Stomach smooth muscle (tissue), 2 donors: ENCODE measurements around the gene NPFF.
A peak's percentile ranks its signal among the peaks of the same experiment; 100 is the strongest.

ENCODE experiments used
- H3K27ac ChIP-seq: one replicate; pipeline ENCODE4 v1.7.0; 2013; ENCODE audit warnings: mild to moderate bottlenecking, low read length, inconsistent platforms
- H3K27me3 ChIP-seq, 2 donors: one replicate each; pipeline ENCODE4 v1.7.0; 2013; ENCODE audit warnings: low read length in 2 of 2; ENCODE audit not compliant: insufficient read depth in 2 of 2, control insufficient read depth in 1 of 2
- H3K36me3 ChIP-seq, 2 donors: one replicate each; pipeline ENCODE4 v1.7.0; 2013; ENCODE audit warnings: low read length in 2 of 2; ENCODE audit not compliant: control insufficient read depth in 2 of 2, insufficient read depth in 2 of 2
- H3K4me1 ChIP-seq: one replicate; pipeline ENCODE4 v1.7.0; 2013; ENCODE audit warnings: low read length; ENCODE audit not compliant: control insufficient read depth, insufficient read depth
- H3K4me3 ChIP-seq, 2 donors: one replicate each; pipeline ENCODE4 v1.7.0; 2013; ENCODE audit warnings: low read length in 2 of 2
- H3K9ac ChIP-seq, 2 donors: one replicate each; pipeline ENCODE4 v1.7.0; 2013; ENCODE audit warnings: low read length in 2 of 2, mild to moderate bottlenecking in 1 of 2
- H3K9me3 ChIP-seq, 2 donors: one replicate each; pipeline ENCODE4 v1.7.0; 2013; ENCODE audit warnings: low read length in 2 of 2; ENCODE audit not compliant: control insufficient read depth in 2 of 2
- donor health status: healthy.
- donor health status: Pancreatic carcinoma.

NPFF gene

DNA sequence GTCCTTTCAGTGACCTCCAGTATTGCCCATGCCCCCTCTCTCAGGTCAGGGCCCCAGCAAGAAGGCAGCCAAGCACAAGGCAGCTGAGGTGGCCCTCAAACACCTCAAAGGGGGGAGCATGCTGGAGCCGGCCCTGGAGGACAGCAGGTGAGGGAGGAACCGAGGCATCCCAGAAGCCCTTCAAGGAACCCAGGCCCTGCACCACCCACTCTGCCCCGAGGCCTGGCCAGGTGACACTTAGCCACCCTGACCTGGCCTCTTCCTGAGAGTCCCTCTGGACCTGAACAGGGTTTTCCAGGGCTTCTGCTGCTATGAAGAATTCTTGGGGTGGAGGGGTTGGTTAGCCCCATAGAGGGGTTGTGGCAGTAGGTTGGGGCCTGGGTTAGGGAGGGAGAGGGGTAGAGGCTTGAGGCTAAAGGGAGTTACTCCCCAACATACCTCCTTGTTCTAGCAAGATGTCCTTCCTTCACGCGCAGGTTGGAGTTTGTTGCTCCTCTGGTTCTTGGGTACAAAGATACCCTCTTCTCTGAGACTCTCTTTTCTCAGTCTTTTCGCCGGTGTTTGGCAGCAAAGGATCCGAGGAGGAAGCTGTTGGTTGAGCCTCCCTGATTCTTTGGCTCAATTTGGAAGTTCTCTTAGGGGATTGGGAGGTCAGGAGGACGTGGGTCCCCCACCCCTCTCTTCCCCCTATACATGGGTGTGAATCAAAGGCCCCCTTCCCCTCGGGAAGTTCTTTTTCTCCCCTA is 4.1 kb downstream of the NPFF start:
- H3K36me3 ChIP-seq, result peaks cover 14 to 23% of the 10 kb centered on the region in 2 donors
- peak overlapping the region in 1 of 2 donors; percentile 6 for H3K9ac ChIP-seq
- no peaks in the 10 kb centered on the region for H3K9me3 ChIP-seq
- peaks cover 36% of the 10 kb centered on the region for H3K4me1 ChIP-seq
- H3K27me3 ChIP-seq, result no peaks in the 10 kb centered on the region
- H3K4me3 ChIP-seq, result no peak overlapping the region
- H3K27ac ChIP-seq, result no peak overlapping the region

GRCh38 chr12:53502331-53502730 is 5.0 kb downstream of the NPFF start:
- Histone ChIP-seq H3K27me3 (no peaks in the 10 kb centered on the region), H3K9ac (peak overlapping the region in 1 of 2 donors; percentile 29), H3K4me3 (peak overlapping the region in 1 of 2 donors; percentile 90), H3K9me3 (no peaks in the 10 kb centered on the region), H3K4me1 (peaks cover 36% of the 10 kb centered on the region), H3K27ac (peak overlapping the region; percentile 99), H3K36me3 (peaks cover 14 to 25% of the 10 kb centered on the region in 2 donors)

DNA sequence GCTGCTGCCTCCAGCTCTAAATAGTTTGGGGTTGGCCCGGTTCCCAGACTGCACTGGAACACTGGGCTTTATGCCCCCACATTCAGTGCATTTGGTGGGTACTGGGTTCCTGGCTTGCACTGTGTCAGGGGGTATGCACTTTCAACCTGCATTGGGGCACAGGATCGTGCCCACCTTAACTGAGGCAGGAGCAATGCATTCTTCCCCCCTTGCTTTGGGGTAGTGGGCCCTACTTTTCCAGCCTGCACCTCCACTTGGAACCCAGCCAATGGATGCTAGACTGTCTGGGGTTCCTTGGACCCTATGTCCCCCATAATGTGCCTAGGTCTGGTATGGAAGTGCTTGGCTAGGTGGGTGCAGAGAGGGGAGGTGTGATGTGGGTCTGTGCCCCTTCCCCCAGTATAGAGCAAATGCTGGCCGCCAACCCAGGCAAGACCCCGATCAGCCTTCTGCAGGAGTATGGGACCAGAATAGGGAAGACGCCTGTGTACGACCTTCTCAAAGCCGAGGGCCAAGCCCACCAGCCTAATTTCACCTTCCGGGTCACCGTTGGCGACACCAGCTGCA is 5.6 kb downstream of the NPFF start:
- peak overlapping the region; percentile 51 to 88 for H3K9ac ChIP-seq
- no peaks in the 10 kb centered on the region for H3K27me3 ChIP-seq
- H3K9me3 ChIP-seq, result no peaks in the 10 kb centered on the region
- peak overlapping the region; percentile 99 for H3K27ac ChIP-seq
- peaks cover 36% of the 10 kb centered on the region for H3K4me1 ChIP-seq
- H3K4me3 ChIP-seq, result peak overlapping the region; percentile 65 to 90
- H3K36me3 ChIP-seq, result peaks cover 14 to 21% of the 10 kb centered on the region in 2 donors

- Histone ChIP-seq H3K4me1 (peaks cover 36% of the 10 kb centered on the region), H3K36me3 (peaks cover 9 to 15% of the 10 kb centered on the region in 2 donors), H3K27ac (peak within 1 kb of the TSS; percentile 99), H3K4me3 (peak within 1 kb of the TSS; percentile 65 to 90), H3K9ac (peak within 1 kb of the TSS; percentile 88 to 98), H3K9me3 (no peaks in the 10 kb centered on the region), H3K27me3 (no peaks in the 10 kb centered on the region)
Observed at GRCh38 chr12:53500776-53501614, 6.3 kb downstream of the NPFF start, which contains the start of gene TARBP2. TSS of gene TARBP2 (plus strand) at chr12:53501283. CDS start at chr12:53501409, 126 bp downstream.

GRCh38 chr12:53500142-53500775 is 7.0 kb downstream of the NPFF start:
- no peaks in the 10 kb centered on the region for H3K9me3 ChIP-seq
- H3K27me3 ChIP-seq, result no peaks in the 10 kb centered on the region
- peak overlapping the region; percentile 50 to 90 for H3K4me3 ChIP-seq
- peak overlapping the region; percentile 68 to 98 for H3K9ac ChIP-seq
- peaks cover 40% of the 10 kb centered on the region for H3K4me1 ChIP-seq
- H3K27ac ChIP-seq, result peak overlapping the region; percentile 99
- H3K36me3 ChIP-seq, result peaks cover 7 to 9% of the 10 kb centered on the region in 2 donors

- Histone ChIP-seq H3K36me3 (peaks cover 4 to 6% of the 10 kb centered on the region in 2 donors), H3K9me3 (no peaks in the 10 kb centered on the region), H3K27ac (peak within 1 kb of the TSS; percentile 99), H3K4me1 (peaks cover 37% of the 10 kb centered on the region), H3K27me3 (no peaks in the 10 kb centered on the region), H3K9ac (peak within 1 kb of the TSS; percentile 68 to 98), H3K4me3 (peak within 1 kb of the TSS; percentile 64 to 90)
Observed at GRCh38 chr12:53499266-53500141, 7.8 kb downstream of the NPFF start, which contains the start of gene MAP3K12. TSS of gene MAP3K12 (minus strand) at chr12:53499458. CDS start at chr12:53487391, 12,067 bp downstream.

DNA sequence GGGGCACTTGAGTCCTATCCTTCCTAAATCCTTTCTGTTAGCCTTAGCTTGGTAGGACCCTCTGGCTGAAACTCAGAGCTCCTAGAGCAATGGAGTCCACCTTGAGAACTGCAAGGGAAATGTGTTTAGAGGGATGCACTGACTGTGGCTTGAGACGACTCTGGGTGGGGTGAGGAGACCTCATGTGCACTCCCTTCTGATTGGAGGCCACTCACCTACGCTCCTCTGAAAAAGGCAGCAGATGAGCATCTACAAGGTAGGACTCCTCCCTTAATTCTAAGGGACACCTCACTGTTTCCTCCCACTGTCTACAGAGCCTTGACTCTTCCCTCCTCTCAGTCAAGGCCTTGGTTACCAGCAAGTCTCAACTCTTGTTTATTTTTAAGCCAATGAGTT is 9.1 kb downstream of the NPFF start:
- peaks cover 46% of the 10 kb centered on the region for H3K4me1 ChIP-seq
- H3K27me3 ChIP-seq, result no peaks in the 10 kb centered on the region
- H3K27ac ChIP-seq, result peak overlapping the region; percentile 99
- H3K36me3 ChIP-seq, result peaks cover 0 to 2% of the 10 kb centered on the region in 2 donors
- H3K9me3 ChIP-seq, result no peaks in the 10 kb centered on the region
- peak overlapping the region in 1 of 2 donors; percentile 90 for H3K4me3 ChIP-seq
- H3K9ac ChIP-seq, result peak overlapping the region in 1 of 2 donors; percentile 48

DNA sequence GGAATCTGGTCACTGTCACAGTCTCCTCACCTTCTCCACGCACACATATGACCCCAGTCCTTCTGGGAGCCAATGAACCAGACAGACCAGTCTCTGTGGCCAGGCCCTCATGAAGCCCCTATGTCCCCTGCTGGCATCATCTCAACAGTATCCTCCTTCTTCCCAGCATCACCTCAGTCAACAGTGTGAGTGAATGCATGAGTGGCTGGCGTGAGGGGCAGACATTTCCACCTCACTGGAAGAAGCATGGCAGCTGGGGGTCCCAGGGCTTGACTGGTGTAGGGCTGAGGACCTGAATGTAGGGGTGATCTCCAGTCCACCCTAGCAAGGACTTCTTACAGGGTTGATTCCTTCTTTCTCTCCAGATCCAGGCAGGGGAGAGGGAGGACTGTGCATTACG is 9.8 kb downstream of the NPFF start:
- H3K9me3 ChIP-seq, result no peaks in the 10 kb centered on the region
- H3K9ac ChIP-seq, result no peak overlapping the region
- H3K36me3 ChIP-seq, result peaks cover 0 to 2% of the 10 kb centered on the region in 2 donors
- H3K4me1 ChIP-seq, result peaks cover 49% of the 10 kb centered on the region
- no peaks in the 10 kb centered on the region for H3K27me3 ChIP-seq
- no peak overlapping the region for H3K4me3 ChIP-seq
- no peak overlapping the region for H3K27ac ChIP-seq

DNA sequence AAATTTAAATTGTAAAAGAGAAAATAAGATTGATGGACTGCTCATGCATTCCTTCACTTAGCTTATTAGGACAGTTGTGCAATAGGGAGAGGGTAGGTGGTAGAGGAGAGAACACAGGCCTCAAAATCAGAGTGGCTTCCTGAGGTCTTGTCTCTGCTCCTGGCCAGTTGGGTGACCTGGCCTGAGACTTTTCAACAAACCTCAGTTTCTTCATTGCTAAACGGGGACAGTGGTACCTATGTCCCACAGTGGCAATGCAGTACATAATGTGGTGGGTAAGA is 10.6 kb downstream of the NPFF start:
- no peaks in the 10 kb centered on the region for H3K27me3 ChIP-seq
- peaks cover 47% of the 10 kb centered on the region for H3K4me1 ChIP-seq
- H3K9me3 ChIP-seq, result no peaks in the 10 kb centered on the region
- no peak overlapping the region for H3K4me3 ChIP-seq
- no peak overlapping the region for H3K27ac ChIP-seq
- H3K9ac ChIP-seq, result no peak overlapping the region
- H3K36me3 ChIP-seq, result peaks cover 0 to 2% of the 10 kb centered on the region in 2 donors
